Stimulated activated CD8-positive, alpha-beta memory T cell treated with anti-CD3 and anti-CD28 coated beads, Interleukin-4, amount 100 ng/mL, for 24 hours (primary cell): ENCODE results near the gene APMAP.

Experiments
- DNase-seq: peaks from one replicate; pipeline ENCODE4 v3.0.0-alpha.2; 2020; ENCODE audit warnings: low read depth

Gene APMAP

GRCh38 chr20:24987244-24987643, 5.3 kb downstream of the APMAP start:
- DNase-seq, result no peak

DNA sequence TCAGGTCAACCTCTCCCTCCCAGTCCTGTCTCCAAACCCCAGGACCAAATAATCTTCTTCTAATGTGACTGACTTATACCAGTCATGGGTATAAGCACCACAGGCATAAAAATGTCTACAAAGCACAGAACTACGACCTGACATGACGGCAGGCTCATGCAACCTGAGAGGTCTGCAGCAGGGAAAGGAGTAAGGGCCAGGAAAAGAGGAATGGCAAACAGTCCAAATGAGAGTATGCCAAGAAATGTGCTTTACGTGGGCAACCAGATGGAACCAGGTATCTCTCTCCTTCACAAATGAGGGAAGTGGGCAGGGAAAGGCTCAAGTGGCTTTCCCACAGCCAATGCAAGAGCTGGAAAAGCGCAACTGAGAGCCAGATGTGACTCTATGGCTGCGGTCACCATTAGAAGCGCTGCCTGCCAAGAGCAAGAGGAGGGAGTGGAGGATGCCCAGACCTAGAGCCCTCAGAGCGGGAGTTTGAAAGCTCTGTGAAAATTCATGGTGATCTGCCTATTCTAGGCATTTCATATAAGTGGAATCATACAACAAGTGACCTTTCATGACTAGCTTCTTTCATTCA, 6.0 kb downstream of the APMAP start:
- DNase-seq, result no peak

- DNase-seq, result no peak
Observed at GRCh38 chr20:24985802-24986201, 6.7 kb downstream of the APMAP start.

- DNase-seq, result no peak
Observed at GRCh38 chr20:24984961-24985640, 7.5 kb downstream of the APMAP start.

- DNase-seq, result no peak
Observed at GRCh38 chr20:24983896-24984295, 8.7 kb downstream of the APMAP start.

- no peak for DNase-seq
Observed at GRCh38 chr20:24981790-24982189, 10.8 kb downstream of the APMAP start.

DNA sequence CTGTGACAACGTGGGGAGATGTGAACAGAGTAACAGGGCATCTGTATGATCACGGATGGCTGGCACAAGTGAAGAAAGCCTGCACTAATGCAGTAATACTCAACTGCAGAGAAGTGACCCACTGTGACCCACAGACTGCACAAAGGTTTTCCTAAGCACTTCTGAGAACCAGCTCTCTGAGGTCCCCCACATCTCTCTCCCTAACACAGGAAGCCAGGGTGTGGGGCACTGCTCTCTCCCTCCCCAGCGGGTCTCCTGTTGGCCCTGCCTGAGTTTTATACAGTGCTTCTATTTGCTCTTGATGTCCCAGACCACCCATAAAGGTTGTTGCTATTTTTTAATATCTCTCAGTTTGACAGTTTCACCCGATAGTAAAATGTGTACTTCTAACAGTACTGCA, 11.3 kb downstream of the APMAP start:
- no peak for DNase-seq

- DNase-seq, result no peak
Observed at GRCh38 chr20:24980291-24981053, 12.1 kb downstream of the APMAP start.

DNA sequence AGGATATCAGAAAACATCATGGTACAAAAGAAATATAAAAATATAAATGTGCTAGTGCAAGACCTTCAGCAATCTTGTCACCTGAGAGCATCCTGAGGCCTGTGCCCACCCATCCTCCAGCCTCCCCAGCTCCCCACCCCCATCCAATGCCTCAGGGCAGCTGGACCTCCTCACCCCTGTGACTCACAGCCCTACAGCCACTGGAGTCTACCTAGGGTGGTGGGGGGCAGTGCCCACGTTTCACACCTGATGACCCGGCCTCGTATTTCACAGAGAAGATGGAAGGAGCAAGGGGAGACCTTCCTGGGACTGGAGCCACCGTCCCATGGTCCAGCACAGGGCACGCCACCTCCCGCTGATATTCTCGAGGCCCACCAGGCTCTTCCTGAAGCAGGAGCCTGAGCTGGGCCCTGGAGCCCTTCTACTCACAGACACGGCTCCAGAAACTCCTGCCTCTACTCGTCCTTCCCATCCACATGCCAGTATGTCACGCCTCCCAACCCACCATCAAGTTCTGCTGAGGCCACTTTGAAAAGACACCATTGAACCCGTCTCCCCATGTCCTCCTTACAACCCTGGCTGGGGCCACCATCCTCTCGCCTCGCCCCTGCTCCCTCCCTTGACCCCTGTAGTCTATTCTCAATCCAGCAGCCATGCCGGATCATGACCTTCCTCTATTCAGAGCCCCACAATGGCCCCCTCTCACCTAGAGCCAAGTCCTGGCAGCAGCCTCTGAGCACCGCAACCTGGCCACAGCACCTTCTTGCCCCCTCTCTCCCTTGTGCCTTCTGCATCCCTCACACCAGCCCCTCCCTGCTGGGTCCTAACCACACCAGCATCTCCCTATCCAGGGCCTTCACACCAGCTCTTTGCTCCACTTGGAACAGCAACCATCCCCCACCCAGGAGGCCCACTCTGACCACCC, 13.3 kb downstream of the APMAP start:
- no peak for DNase-seq

GRCh38 chr20:24978513-24978912, 14.0 kb downstream of the APMAP start:
- DNase-seq, result no peak

- DNase-seq, result no peak
Observed at GRCh38 chr20:24977797-24978196, 14.8 kb downstream of the APMAP start.

GRCh38 chr20:24977336-24977735, 15.2 kb downstream of the APMAP start:
- no peak for DNase-seq

DNA sequence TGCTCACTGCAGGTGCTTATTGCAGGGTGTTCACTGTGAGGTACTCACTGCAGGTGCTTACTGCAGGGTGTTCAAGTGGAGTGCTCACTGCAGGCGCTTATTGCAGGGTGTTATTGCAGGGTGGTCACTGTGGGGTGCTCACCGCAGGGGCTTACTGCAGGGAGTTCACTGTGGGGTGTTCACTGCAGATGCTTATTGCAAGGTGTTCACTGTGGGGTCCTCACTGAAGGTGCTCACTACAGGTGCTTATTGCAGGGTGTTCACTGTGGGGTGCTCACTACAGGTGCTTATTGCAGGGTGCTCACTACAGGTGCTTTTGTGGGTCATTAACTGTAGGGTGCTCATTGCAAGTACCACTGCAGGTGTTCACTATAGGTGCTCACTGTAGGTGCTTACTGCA, 20.2 kb downstream of the APMAP start:
- no peak for DNase-seq

- DNase-seq, result no peak
Observed at GRCh38 chr20:24971376-24972101, 21.0 kb downstream of the APMAP start.

- no peak for DNase-seq
Observed at GRCh38 chr20:24970754-24971153, 21.8 kb downstream of the APMAP start.

GRCh38 chr20:24970030-24970553, 22.5 kb downstream of the APMAP start:
- no peak for DNase-seq

- no peak for DNase-seq
Observed at GRCh38 chr20:24969186-24970029, 23.1 kb downstream of the APMAP start.

DNA sequence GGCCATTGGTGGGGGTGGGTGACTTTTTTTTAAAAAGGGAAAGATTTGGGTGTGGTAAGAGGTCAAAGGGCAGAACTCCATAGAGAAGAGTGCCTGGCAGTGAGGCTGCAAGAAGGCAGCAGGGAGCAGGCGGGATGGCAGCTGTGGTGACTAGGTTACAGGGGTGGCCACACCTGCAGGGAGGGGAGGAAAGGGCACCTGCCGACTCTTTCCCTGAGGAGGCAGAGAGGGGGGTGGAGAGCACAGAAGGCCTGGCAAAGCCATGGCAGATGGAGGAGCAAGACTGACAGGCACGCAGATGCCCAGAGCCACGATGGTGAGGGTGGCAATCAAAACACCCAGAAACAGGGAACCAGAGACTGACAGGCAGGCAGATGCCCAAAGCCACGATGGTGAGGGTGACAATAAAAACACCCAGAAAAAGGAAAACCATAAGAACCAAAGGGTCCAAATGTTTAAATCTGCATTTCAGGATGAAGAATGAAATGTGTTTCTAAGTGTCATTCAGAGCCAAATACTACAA, 24.2 kb downstream of the APMAP start:
- DNase-seq, result no peak

DNA sequence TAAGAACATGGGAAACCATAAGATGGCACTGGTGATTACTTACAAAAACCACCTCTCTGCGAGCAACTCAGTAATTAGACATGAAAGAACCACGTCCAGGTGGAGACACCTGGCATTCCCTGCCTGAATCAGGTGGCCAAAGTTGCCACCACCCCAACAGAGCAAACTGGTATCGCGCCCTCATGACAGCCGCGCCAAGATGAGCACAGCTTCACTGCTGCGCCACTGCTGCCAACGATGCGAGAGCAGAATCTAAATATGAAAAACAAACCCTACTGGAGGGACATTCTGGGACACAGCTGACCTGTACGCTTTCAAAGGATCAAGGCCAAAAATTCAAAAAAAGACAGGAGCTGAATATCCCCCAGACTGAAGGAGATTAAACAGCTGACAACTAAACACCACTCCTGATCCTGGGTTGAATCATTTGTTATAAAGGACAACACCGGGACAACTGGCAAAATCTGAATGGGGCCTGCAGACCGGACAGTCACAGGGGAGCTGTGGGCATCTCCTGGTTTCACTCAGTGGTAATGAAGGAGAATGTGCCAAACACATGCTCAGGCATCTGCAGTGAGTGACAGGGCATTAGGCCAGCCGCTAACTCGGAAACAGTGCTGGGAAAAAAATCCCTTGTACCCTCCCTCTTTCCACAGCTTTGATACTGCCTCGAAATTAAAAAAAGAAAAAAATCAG, 26.1 kb downstream of the APMAP start:
- DNase-seq, result no peak
